Measurements from ENCODE around the gene TTF2.
A peak's percentile ranks its signal among the peaks of the same experiment; 100 is the strongest.

TTF2 gene

GRCh38 chr1:117059678-117060440 is at the start of gene TTF2:
TTF2 (plus strand) TSS chr1:117060326; CDS start chr1:117060347, 21 bp downstream.
- Histone ChIP-seq H3K4me2 (ENCODE audit: low read depth, low read length, poor library complexity, severe bottlenecking) (peak within 1 kb of the TSS; percentile 99), H4K20me1 (ENCODE audit: low read depth, low read length) (no peaks in the 10 kb centered on the region), H3K9me3 (ENCODE audit: insufficient read depth, low read length) (no peaks in the 10 kb centered on the region), H3F3A (ENCODE audit: insufficient read depth) (peaks cover 15% of the 10 kb centered on the region), H2AFZ (ENCODE audit: low read depth, low read length, severe bottlenecking) (peak within 1 kb of the TSS; percentile 70), H3K79me2 (ENCODE audit: insufficient read depth, low read length) (peaks cover 65% of the 10 kb centered on the region), H3K9me2 (replicated peaks; ENCODE audit: insufficient read depth, low read length) (no peaks in the 10 kb centered on the region), H3K27me3 (ENCODE audit: low read length) (no peaks in the 10 kb centered on the region), H3K4me3 (ENCODE audit: insufficient read depth, low read length, poor library complexity, severe bottlenecking) (peak within 1 kb of the TSS; percentile 86), H3K27ac (ENCODE audit: low read depth, low read length) (peak within 1 kb of the TSS; percentile 97), H3K9ac (ENCODE audit: low read length) (peak within 1 kb of the TSS; percentile 95), H3K36me3 (ENCODE audit: low read length) (peaks cover 29% of the 10 kb centered on the region; the same call in 1 of the 2 replicates)
- no peak for TF ChIP-seq CTCF (IDR thresholded peaks at IDR 0.05; ENCODE audit: insufficient read depth, low read length, poor library complexity, severe bottlenecking)
- TF ChIP-seq EZH2phosphoT487 (conservative IDR thresholded peaks at IDR 0.05; ENCODE audit: low read length), result no peak

DNA sequence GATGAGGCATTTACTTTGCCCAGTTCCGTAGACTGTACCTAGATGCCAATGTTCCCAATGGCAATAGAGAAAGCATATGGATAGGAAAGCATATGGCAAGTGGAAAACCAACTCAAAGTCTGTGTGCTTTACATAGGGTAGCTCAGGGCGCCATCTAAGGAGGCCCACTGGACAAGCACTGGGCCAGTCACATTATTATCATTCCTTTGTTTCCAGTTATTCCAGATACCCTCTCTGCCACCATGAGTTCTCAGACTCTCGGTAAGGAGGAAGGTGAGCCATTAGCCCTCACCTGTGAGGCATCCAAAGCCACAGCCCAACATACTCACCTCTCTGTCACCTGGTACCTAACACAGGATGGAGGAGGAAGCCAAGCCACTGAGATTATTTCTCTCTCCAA is 48.8 kb upstream of the TTF2 start:
- Histone ChIP-seq H3K79me2 (ENCODE audit: insufficient read depth, low read length) (no peaks in the 10 kb centered on the region), H2AFZ (ENCODE audit: low read depth, low read length, severe bottlenecking) (no peak overlapping the region), H3K9me3 (ENCODE audit: insufficient read depth, low read length) (no peaks in the 10 kb centered on the region), H3K27me3 (ENCODE audit: low read length) (no peaks in the 10 kb centered on the region), H3K36me3 (ENCODE audit: low read length) (no peaks in the 10 kb centered on the region), H3K4me2 (ENCODE audit: low read depth, low read length, poor library complexity, severe bottlenecking) (no peak overlapping the region), H3K9ac (ENCODE audit: low read length) (no peak overlapping the region), H3F3A (ENCODE audit: insufficient read depth) (no peaks in the 10 kb centered on the region), H3K4me3 (ENCODE audit: insufficient read depth, low read length, poor library complexity, severe bottlenecking) (no peak overlapping the region), H3K27ac (ENCODE audit: low read depth, low read length) (no peak overlapping the region), H4K20me1 (ENCODE audit: low read depth, low read length) (no peaks in the 10 kb centered on the region), H3K9me2 (replicated peaks; ENCODE audit: insufficient read depth, low read length) (no peaks in the 10 kb centered on the region)
- TF ChIP-seq CTCF (IDR thresholded peaks at IDR 0.05; ENCODE audit: insufficient read depth, low read length, poor library complexity, severe bottlenecking) (no peak), EZH2phosphoT487 (conservative IDR thresholded peaks at IDR 0.05; ENCODE audit: low read length) (no peak)

GRCh38 chr1:117013309-117013858 is 46.7 kb upstream of the TTF2 start:
- Histone ChIP-seq H3K9me2 (replicated peaks; ENCODE audit: insufficient read depth, low read length) (no peaks in the 10 kb centered on the region), H3K9ac (ENCODE audit: low read length) (no peak overlapping the region), H3F3A (ENCODE audit: insufficient read depth) (no peaks in the 10 kb centered on the region), H3K79me2 (ENCODE audit: insufficient read depth, low read length) (no peaks in the 10 kb centered on the region), H3K4me3 (ENCODE audit: insufficient read depth, low read length, poor library complexity, severe bottlenecking) (no peak overlapping the region), H3K27me3 (ENCODE audit: low read length) (no peaks in the 10 kb centered on the region), H3K36me3 (ENCODE audit: low read length) (no peaks in the 10 kb centered on the region), H2AFZ (ENCODE audit: low read depth, low read length, severe bottlenecking) (no peak overlapping the region), H4K20me1 (ENCODE audit: low read depth, low read length) (no peaks in the 10 kb centered on the region), H3K4me2 (ENCODE audit: low read depth, low read length, poor library complexity, severe bottlenecking) (no peak overlapping the region), H3K9me3 (ENCODE audit: insufficient read depth, low read length) (no peaks in the 10 kb centered on the region), H3K27ac (ENCODE audit: low read depth, low read length) (no peak overlapping the region)
- TF ChIP-seq EZH2phosphoT487 (conservative IDR thresholded peaks at IDR 0.05; ENCODE audit: low read length) (no peak), CTCF (IDR thresholded peaks at IDR 0.05; ENCODE audit: insufficient read depth, low read length, poor library complexity, severe bottlenecking) (no peak)
